Iris pigment epithelial cell (primary cell): ENCODE results near the gene LRFN2.
A peak's percentile ranks its signal among the peaks of the same experiment; 100 is the strongest.

ENCODE experiments used
- DNase-seq: peaks from one replicate; pipeline ENCODE4 v3.0.0-alpha.2; 2011; ENCODE audit warnings: low read depth

The LRFN2 gene

GRCh38 chr6:40516429-40516828, 70.7 kb downstream of the LRFN2 start:
- no peak for DNase-seq

- no peak for DNase-seq
Observed at GRCh38 chr6:40512340-40512739, 74.8 kb downstream of the LRFN2 start.

- no peak for DNase-seq
Observed at GRCh38 chr6:40511884-40512283, 75.3 kb downstream of the LRFN2 start.

GRCh38 chr6:40510442-40510841, 76.7 kb downstream of the LRFN2 start:
- DNase-seq: no peak

- DNase-seq: no peak
Observed at GRCh38 chr6:40509716-40510260, 77.4 kb downstream of the LRFN2 start.

- no peak for DNase-seq
Observed at GRCh38 chr6:40509086-40509485, 78.1 kb downstream of the LRFN2 start.

- peak; percentile 7 for DNase-seq
Observed at GRCh38 chr6:40506954-40507353, 80.2 kb downstream of the LRFN2 start.

- no peak for DNase-seq
Observed at GRCh38 chr6:40505191-40505810, 81.9 kb downstream of the LRFN2 start.

GRCh38 chr6:40504274-40504673, 82.9 kb downstream of the LRFN2 start:
- no peak for DNase-seq

- no peak for DNase-seq
Observed at GRCh38 chr6:40500227-40500626, 86.9 kb downstream of the LRFN2 start.

GRCh38 chr6:40499215-40499614, 87.9 kb downstream of the LRFN2 start:
- DNase-seq: no peak

GRCh38 chr6:40498148-40498547, 89.0 kb downstream of the LRFN2 start:
- DNase-seq: no peak

- DNase-seq: no peak
Observed at GRCh38 chr6:40492187-40492586, 95.0 kb downstream of the LRFN2 start.

- no peak for DNase-seq
Observed at GRCh38 chr6:40490508-40490907, 96.7 kb downstream of the LRFN2 start.

GRCh38 chr6:40489798-40490197, 97.4 kb downstream of the LRFN2 start:
- DNase-seq: no peak

- no peak for DNase-seq
Observed at GRCh38 chr6:40486576-40486975, 100.6 kb downstream of the LRFN2 start.

GRCh38 chr6:40485795-40486194, 101.4 kb downstream of the LRFN2 start:
- DNase-seq: no peak

GRCh38 chr6:40485300-40485699, 101.9 kb downstream of the LRFN2 start:
- DNase-seq: no peak

GRCh38 chr6:40484066-40484465, 103.1 kb downstream of the LRFN2 start:
- DNase-seq: no peak

- DNase-seq: no peak
Observed at GRCh38 chr6:40482532-40482931, 104.6 kb downstream of the LRFN2 start.

- DNase-seq: no peak
Observed at GRCh38 chr6:40480678-40481077, 106.5 kb downstream of the LRFN2 start.

- no peak for DNase-seq
Observed at GRCh38 chr6:40479706-40480105, 107.5 kb downstream of the LRFN2 start.

GRCh38 chr6:40477246-40478126, 109.7 kb downstream of the LRFN2 start:
- DNase-seq: no peak
